ENCODE measurements around the gene PDS5B.
"Not testable (repeated sequence)": the region's sequence is repeated elsewhere in the genome, so short reads cannot be mapped to it uniquely, and the experiment has no call there.

The PDS5B gene

DNA sequence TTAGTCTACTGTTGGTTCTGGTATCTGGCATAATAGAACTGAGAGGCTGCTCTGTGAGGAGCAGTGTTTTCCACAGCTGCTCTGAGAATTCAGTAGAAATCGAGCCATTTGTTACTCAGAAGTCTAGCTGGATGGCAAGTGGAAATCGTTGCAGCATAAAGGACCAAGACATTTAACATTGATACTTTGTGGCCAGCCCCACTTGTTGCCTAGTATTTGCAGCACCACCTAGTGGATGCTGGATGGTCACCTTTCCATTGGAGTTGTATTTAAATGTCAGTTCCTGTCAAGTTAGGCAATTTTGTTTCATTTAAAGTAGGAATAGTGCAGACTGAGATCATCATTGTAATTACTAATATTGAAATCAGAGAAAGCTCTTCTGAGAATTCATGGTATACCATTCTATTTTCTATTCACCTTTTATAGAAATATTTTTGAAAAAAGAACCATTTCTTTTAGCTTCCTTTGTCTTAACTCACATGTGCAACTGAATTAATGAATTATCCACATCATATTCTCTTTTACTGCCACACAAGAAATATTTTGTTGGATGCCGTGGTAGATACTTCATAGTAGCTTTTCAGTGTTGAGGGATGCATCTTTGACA is 64.6 kb downstream of the PDS5B start:
- DNase-seq (ENCODE audit: low spot score): no peak

DNA sequence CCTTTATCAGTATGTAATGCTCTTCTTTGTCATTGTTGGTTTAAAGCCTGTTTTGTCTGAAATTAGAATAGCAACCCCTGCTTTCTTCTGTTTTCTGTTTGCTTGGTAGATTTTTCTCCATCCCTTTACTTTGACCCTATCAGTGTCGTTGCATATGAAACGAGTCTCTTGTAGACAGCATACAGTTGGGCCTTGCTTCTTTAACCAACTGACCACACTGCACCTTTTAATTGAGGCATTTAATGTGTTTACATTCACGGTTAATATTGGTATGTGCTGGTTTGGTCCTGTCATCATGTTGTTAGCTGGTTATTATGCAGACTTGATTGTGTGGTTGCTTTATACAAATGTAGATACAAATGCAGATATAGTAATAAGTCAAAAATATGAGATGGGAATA is 71.1 kb downstream of the PDS5B start:
- DNase-seq (ENCODE audit: low spot score): no peak

DNA sequence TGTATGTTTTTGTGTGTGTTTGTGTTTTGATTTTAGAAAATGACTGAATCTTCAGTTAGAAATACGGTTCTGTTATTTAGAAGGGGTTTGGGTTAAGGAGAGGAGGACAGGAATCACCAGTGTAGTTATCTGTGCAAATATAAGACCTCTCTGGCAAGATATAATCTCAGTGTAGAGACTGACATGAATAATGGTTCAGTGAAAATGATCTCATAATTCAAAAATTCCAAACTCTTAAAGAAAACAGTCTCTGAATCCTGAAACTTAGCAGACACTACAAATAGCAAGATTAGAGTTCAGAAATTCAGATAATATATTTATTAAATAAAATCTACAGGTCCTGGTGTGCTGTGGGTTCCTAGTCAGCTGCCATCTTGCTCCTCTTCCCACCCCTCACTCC is 73.5 kb downstream of the PDS5B start:
- no peak for DNase-seq (ENCODE audit: low spot score)

DNA sequence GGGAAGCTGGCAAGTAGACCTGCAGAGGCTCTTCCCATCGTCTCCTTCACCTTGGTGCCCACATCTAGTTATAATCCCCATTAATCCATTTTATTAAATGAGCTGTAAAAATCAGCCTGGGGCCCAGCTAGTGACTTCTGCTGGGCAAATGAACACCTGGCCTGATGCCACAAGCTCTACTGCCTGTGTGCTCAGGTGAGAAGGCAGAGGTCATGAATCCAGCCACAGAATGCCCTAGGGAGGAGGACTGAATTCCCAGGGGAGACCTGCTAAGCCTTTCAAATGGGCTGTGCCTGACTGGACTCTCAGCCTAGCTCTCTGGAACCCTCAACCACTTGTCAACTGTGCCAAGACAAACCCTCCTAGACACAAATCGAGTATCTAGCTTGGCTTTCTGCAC is 74.0 kb downstream of the PDS5B start:
- no peak for DNase-seq (ENCODE audit: low spot score)

DNA sequence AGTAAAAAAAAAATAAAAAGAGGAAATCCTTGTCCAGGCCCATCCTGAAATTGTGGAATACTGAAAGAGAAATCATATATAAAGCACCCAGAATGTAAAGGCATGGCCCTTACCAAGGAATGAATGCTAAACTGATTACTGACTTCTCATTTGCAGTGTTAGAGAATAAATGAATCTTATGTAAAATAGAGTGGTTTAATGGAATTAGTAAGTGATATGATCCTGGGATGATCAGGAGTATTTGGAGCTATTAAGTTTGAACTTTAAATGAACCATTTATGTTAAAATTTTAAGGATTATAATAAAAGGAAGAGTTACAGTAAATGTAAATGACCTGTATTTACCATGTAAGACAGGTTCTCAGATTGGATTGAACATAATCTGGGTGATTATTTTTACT is 75.4 kb downstream of the PDS5B start:
- DNase-seq (ENCODE audit: low spot score): no peak

DNA sequence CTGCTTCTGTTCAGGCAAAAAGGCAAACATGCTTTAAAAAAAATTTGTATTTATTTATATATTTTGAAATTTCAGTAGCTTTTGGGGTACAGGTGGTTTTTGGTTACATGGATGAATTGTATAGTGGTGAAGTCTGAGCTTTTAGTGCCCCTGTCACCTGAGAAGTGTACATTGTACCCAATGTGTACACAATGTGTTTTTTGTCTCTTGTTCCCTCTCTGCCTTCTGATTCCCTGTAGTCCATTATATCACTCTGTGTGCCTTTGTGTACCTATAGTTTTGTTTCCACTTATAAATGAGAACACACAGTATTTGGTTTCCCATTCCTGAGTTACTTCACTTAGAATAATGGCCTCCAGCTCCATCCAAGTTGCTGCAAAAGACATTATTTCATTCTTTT is 77.4 kb downstream of the PDS5B start:
- DNase-seq (ENCODE audit: low spot score): no peak

DNA sequence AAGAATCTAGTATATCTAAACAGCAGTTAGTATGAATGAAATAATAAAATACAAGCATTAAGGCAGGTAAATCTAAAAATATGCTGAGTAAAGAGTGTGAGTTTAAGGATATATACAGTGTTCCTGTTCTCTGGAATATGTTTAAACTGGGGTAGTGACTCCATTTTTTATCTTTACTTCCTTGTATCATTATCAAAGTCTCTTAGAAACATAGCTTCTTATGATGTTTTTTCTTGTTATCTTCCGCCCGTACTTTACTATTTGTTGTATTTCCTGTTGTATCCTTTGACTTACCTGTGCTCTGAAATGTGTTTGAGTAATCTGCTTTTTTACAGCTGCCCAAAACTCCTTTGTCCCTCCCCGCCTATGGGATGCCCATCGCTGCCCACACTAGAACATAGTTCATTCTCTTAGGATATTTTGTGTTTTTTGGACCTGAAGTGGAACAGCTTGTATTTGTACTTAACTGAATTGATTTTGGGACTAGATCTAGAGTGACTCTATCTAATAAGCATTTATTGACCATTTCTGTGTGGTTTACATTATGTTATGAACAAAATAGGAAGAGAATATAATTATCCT is 80.8 kb downstream of the PDS5B start:
- DNase-seq (ENCODE audit: low spot score): no peak

DNA sequence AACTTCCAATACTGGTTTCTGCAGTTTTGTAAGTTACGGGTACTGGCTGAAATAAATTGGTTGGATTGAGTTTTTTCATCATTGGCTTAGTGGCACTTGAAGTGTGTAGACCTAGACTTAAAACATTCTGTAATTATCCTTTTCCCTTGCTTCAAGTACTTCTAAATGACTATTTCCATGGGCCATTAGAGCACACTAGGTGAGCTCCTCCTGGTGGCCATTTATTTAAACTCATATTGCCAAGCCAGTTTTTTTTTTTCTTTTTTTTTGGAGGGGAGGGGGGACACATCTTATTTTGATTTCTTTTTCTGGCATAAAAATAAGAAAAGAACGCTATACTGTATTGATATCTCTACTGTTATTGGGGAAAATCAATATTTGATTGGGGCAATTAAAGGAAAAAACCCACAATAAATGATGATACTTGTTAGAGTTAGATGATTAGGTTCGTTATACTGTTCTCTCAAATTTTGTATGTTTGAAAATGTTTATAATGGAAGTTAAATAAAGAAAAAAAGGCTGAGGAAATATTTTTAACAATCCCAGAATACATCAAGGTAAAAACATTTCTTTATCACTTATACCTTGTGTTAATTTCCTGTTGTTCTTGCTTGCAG is 82.9 kb downstream of the PDS5B start:
- DNase-seq (ENCODE audit: low spot score): no peak

DNA sequence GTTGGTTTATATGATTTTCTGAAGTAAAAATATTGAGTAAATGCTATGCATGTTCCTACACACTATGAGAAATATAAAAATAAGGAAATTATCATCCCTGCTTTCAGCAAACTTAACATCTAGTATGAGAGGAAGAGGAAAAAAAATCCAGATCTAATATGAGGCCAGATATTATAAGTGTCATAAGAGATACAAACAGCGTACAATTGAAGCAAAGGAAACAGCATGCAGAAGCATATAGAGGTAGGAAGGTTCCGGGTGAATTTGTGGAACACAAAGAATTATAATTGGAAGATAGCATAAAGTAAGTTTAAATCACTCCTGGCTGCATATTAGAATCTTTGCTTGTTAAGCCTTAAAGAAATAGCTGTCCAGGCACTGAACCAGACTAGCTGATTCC is 88.3 kb downstream of the PDS5B start:
- no peak for DNase-seq (ENCODE audit: low spot score)

DNA sequence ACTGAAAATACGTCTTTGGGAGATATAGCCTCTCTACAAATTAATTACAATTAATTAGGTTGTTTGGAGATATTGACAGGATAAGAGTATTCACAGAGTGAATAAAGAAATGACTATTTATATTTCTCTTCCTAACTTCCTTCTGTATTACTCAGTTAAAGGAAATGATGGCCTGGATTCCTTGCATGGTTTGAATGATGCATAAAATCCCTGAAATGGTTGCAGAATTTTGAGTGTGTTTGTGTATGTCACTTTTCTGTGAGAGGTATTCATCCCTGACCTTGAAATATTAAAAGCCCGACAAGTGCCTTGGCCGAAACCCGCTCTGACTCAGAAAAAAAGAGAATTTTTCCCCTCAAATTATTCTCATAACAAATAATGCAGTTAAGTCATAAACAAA is 90.0 kb downstream of the PDS5B start:
- no peak for DNase-seq (ENCODE audit: low spot score)

DNA sequence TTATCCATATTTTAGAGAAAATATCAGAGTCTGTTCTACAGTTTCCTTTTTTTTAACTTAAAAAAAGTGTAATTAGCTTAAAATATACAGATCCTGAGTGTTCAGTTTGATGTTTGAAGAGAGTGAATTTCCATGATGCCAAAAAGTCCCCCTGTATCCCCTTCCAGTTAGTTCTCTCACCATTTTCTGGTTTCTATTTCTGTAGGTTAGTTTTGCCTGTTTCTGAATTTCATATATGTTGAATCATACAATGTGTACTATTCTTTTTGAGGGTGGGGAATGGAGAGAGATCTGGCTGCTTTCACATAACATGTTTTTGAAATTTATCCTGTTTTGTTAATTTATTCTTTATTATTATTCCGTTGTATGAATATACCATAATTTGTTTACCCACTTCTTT is 95.9 kb downstream of the PDS5B start:
- DNase-seq (ENCODE audit: low spot score): no peak

DNA sequence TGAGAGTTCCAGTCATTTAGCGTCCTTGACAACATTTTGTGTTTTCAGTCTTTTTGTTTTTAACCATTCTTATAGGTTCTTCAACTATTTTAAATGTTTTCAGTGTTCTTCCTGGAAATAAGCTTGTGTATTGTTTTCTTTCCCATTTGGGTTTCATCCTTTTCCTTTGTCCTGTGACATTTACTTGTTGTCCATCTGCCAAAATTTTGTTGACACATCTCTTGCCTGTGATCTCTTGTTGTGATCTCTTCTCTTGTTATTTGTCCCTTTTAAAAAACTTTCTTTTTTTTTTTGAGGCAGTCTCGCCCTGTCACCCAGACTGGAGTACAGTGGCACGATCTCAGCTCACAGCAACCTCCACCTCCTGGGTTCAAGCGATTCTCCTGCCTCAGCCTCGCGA is 96.5 kb downstream of the PDS5B start:
- no peak for DNase-seq (ENCODE audit: low spot score)

DNA sequence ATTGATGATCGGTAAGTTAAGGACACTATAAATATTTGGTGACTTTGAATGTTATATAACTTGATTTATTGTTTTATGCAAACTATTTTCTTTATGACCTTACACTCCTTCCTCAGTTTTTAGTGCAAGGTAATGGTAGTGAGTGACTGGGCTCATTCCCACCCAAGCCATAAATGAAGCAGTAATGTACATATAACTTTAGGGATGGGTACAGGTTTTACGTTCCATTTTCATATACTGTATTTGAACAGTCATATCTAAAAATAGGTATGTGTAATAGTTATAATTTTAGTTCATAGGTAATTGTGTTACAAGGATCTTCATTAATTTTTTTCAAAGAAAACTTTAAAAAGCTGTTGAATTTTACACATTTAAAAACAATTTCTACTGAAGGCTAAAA is 101.0 kb downstream of the PDS5B start:
- no peak for DNase-seq (ENCODE audit: low spot score)

DNA sequence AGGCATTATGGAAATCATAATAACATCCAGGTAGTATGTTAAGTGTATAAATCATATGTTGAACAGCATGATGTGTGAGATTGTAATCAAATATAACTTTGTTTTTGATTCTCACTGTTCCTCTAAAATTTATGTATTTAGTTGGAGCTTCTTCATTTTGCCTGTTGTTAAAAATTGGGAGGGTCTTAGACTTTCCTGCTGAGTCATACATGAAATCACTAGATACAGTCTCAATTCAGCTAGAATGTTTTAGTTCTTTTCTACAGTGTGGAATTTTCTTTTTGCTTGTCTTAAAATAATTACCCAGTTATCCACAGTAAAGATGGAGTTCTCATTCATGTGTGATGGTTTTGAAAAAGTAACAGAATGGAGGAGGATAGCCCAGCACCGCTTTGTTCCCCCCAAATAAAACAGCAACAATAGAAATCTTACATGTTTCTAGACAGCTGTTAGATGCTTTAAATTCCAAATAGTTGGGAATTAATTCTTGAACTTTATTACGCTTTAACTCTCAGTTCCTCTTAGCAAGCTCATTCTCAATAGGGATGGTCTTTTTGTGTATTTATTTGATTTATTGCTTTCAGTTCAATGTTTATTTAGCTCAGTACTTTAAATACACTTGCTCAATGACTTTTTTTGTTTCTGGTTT is 109.5 kb downstream of the PDS5B start:
- DNase-seq (ENCODE audit: low spot score): no peak

DNA sequence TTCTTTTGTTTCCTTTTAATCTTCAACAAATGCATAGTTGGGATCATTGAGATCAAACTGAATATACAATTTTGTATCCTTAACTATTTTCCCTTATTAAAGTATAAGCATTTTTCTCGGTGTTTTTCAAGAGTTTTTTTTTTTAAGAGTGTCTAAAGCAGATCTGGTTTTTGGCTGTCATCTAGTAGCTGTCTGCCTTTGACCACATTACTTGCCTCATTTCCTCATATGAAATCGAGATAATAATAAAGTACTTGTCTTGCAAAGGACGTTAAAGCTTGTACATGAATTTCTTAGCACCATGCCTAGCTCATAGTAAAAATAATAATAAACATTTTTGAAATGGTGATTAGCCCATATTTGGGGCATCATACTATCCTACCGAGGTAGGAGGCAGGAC is 121.2 kb downstream of the PDS5B start:
- no peak for DNase-seq (ENCODE audit: low spot score)

DNA sequence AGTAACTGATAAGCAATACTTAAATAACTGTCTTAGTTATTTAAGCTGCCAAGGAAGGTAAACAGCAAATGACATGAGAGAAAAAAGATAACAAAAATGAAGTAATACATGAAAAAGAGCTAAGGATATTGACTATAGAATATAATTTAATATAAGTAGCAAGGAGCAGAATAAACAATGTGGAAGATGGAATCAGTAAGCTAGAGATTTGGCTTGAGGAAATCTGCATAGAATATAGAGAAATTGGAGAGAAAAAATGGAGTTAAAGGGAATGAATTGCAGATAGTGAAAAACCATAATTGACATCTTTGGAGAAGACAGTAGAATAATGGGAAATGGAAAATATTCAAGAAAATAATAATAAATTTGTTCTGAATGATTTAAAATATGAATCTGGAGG is 127.1 kb downstream of the PDS5B start:
- DNase-seq (ENCODE audit: low spot score): no peak

DNA sequence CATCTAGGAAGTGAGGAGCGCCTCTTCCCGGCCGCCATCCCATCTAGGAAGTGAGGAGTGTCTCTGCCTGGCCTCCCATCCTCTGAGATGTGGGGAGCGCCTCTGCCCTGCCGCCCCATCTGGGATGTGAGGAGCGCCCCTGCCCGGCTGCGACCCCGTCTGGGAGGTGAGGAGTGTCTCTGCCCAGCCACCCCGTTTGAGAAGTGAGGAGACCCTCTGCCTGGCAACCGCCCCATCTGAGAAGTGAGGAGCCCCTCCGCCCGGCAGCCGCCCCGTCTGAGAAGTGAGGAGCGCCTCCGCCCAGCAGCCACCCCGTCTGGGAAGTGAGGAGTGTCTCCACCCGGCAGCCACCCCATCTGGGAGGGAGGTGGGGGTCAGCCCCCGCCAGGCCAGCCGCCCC is 129.9 kb downstream of the PDS5B start:
- not testable (repeated sequence) for DNase-seq (ENCODE audit: low spot score)

DNA sequence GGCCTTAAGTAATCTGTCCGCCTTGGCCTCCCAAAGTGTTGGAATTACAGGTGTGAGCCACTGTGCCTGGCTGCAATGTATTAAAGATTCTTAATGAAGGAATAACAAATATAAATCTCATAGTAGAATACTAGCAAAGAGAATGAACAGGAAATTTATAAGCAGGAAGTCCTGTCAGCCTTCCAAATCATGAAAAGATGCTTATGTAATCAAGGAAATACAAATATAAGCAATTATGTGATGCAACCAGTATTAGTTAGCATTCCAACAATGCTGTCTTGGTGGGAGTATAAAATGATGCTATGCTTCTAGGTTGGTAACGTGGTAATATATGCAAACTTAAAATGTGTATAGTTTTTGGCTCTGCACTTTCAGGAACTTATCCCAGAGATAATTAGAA is 133.8 kb downstream of the PDS5B start:
- DNase-seq (ENCODE audit: low spot score): no peak

DNA sequence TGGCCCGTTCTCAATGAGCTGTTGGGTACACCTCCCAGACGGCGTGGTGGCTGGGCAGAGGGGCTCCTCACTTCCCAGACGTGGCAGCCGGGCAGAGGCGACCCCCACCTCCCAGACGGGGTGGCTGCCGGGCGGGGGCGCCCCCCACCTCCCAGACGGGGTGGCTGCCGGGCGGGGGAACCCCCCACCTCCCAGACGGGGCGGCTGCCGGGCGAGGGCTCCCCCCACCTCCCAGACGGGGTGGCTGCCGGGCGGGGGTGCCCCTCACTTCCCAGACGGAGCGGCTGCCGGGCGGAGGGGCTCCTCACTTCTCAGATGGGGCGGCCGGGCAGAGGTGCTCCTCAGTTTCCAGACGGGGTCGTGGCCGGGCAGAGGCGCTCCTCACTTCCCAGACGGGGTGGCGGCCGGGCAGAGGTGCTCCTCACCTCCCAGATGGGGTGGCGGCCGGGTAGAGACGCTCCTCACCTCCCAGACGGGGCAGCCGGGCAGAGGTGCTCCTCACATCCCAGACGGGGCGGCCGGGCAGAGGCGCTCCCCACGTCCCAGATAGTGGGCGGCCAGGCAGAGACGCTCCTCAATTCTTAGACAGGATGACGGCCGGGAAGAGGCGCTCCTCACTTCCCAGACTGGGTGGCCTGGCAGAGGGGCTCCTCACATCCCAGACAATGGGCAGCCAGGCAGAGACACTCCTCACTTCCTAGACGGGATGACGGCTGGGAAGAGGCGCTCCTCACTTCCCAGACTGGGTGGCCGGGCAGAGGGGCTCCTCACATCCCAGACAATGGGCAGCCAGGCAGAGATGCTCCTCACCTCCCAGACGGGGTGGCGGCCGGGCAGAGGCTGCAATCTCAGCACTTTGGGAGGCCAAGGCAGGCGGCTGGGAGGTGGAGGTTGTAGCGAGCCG is 135.1 kb downstream of the PDS5B start:
- DNase-seq (ENCODE audit: low spot score): not testable (repeated sequence)

DNA sequence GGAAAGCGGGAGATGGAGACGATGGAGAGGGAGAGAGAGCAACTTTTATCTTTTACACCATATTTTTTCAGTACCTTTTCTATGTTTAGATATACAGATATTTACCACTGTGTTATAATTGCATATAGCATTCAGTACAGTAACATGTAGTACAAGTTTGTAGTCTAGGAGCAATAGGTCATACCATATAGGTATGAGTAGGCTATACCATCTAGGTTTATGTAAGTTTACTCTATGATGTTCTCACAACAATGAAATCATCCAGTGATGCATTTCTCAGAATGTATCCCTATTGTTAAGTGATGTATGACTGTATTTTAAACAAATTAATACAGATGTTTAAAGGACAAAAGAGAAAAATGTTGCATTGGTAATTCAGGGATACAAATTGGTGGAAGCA is 136.1 kb downstream of the PDS5B start:
- DNase-seq (ENCODE audit: low spot score): no peak

DNA sequence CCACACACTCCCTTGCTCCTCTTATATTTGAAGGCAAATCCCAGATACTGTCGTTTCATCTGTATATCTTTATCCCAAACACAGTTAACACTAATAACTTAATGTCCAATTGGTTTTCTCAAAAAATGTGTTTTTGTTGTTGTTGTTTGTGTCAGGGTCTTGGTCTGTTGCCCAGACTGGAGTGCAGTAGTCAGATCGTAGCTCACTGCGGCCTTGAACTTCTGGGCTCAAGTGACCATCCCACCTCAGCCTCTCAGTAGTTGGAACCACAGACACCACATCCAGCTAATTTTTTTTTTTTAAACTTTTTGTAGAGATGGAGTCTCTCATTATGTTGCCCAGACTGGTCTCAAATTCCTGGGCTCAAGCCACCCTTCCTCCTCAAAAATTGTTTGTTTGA is 137.7 kb downstream of the PDS5B start:
- no peak for DNase-seq (ENCODE audit: low spot score)

DNA sequence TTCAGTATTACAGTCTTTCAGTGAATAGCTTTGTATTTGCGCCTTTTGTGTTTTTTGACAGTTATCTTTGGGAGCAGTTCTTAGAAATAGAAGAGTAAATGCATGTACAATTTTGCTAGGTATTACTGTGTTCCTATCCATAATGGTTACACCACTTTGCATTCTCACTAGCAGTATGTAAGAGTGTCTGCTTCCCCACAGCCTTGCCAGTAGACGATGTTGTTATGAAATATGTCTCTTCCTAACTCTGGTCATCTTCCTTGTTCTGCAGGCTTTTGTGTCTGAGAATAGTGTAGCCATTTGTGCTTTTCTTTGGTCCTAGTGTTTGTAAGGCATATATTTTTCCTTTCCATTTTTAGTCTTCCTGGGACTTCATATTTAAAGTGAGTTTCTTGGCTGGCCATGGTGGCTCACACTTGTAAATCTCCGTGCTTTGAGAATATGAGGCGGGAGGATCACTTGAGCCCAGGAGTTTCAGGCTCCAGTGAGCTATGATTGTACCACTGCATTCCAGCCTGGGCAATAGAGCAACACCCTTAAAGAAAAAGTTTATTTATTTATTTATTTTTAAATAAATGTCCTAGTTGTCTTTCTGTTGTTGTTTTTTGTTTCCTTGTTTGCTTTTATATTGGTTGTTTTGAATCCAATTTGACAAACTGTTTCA is 140.3 kb downstream of the PDS5B start:
- no peak for DNase-seq (ENCODE audit: low spot score)

Measured in left forelimb (tissue), 1 donor.